HepG2 (cell line): Measurements from ENCODE around the gene AFF1. TPM values are rescaled to one million over a fixed set of nuclear protein-coding genes. Genes with fewer than 3 reads are reported as not detected.

ENCODE experiments used
- ATAC-seq: fragments of 200-7000 bp; cut with Tn5 transposase; 3 replicates; pipeline ENCODE4 v1.9.1; 2020; ENCODE audit warnings: mild to moderate bottlenecking, moderate library complexity
- BruUV-seq: library from RNA; stranded (reverse); fragments of 400-500 nt; replicated peaks from 2 replicates; lab custom pipeline; 2021; lab: Mats Ljungman, UMichigan
- CTCF ChIA-PET: fragments of 300-600 bp; formaldehyde crosslinking; extraction: SDS; loops from one replicate; lab custom pipeline; 2021; ENCODE audit warnings: low total read pairs, inconsistent platforms, low intra/inter-chr PET ratio; lab: Yijun Ruan, JAX
- POLR2A ChIA-PET: fragments of 350-600 bp; sonication (Branson Sonifier 250); formaldehyde crosslinking; loops from one replicate; lab custom pipeline; 2020; ENCODE audit warnings: antibody characterized with exemption, inconsistent platforms; lab: Yijun Ruan, JAX
- DNase-seq: peaks from one replicate; pipeline ENCODE4 v3.0.0-alpha.2; 2015; ENCODE audit warnings: low spot score
- FAIRE-seq: peaks from 3 replicates; lab custom pipeline; 2011; peaks lifted over from hg19 to GRCh38; lab: Jason Lieb, UNC
- H2AFZ ChIP-seq: one replicate; pipeline ENCODE4 v1.6.1; 2011; ENCODE audit warnings: low read length, inconsistent platforms
- H3K27ac ChIP-seq: fragments of 300-600 bp; 3 replicates; pipeline ENCODE4 v1.8.0; 2011; ENCODE audit warnings: mixed run types, mild to moderate bottlenecking, mixed read lengths, low read length, inconsistent platforms; ENCODE audit not compliant: insufficient read depth; ENCODE audit errors: extremely low read length
- H3K27me3 ChIP-seq, 2 experiments: fragments of 200-600 bp in 1 of 2; 2 replicates in 1 of 2; 3 replicates in 1 of 2; pipeline versions ENCODE4 v1.6.0 to v1.8.0; 2011; ENCODE audit warnings: low read length in 2 of 2, mild to moderate bottlenecking in 2 of 2, moderate library complexity in 2 of 2, inconsistent platforms in 1 of 2; ENCODE audit not compliant: insufficient read depth in 2 of 2, control insufficient read depth in 1 of 2
- H3K36me3 ChIP-seq, 2 experiments: fragments of 200-600 bp in 1 of 2; replicated peaks in 1 of 2; 2 replicates in 1 of 2; 3 replicates in 1 of 2; pipeline versions ENCODE4 v1.5.1 to v1.8.0; 2011; ENCODE audit warnings: low read length in 2 of 2, inconsistent platforms in 1 of 2; ENCODE audit not compliant: insufficient read depth in 2 of 2, control insufficient read depth in 1 of 2
- H3K4me1 ChIP-seq: 2 replicates; pipeline ENCODE4 v1.5.1; 2012; ENCODE audit warnings: low read length, inconsistent platforms; ENCODE audit not compliant: insufficient read depth
- H3K4me2 ChIP-seq: 2 replicates; pipeline ENCODE4 v1.6.0; 2011; ENCODE audit warnings: low read depth, low read length, inconsistent platforms
- H3K4me3 ChIP-seq, 3 experiments: fragments of 200-600 bp in 1 of 3; sonication (generic), shearing (Covaris generic) in 1 of 3; replicated peaks in 1 of 3; 2 replicates each; pipeline ENCODE4 v1.5.1; 2011 to 2016; ENCODE audit warnings: low read length in 3 of 3, inconsistent platforms in 2 of 3, low read depth in 2 of 3, mild to moderate bottlenecking in 2 of 3, control low read depth in 1 of 3, mixed read lengths in 1 of 3; ENCODE audit not compliant: insufficient read depth in 1 of 3
- H3K79me2 ChIP-seq: one replicate; pipeline ENCODE4 v1.6.1; 2011; ENCODE audit warnings: low read length, inconsistent platforms; ENCODE audit not compliant: insufficient read depth
- H3K9ac ChIP-seq: 2 replicates; pipeline ENCODE4 v1.6.0; 2011; ENCODE audit warnings: mild to moderate bottlenecking, low read depth, low read length, inconsistent platforms; ENCODE audit not compliant: insufficient read depth
- H3K9me3 ChIP-seq: 2 replicates; pipeline ENCODE4 v1.5.1; 2012; ENCODE audit warnings: mild to moderate bottlenecking, low read length
- H4K20me1 ChIP-seq: 2 replicates; pipeline ENCODE4 v1.6.0; 2011; ENCODE audit warnings: inconsistent platforms, mild to moderate bottlenecking, low read length, moderate library complexity; ENCODE audit not compliant: insufficient read depth
- ARID2 ChIP-seq: sonication (generic); formaldehyde crosslinking; IDR thresholded peaks from 2 replicates; pipeline ENCODE4 v1.8.1; 2022; ENCODE audit warnings: mild to moderate bottlenecking, missing genetic modification reagents, borderline replicate concordance
- CBX2 ChIP-seq, 2 experiments: fragments of 200-600 bp in 1 of 2; sonication (generic); formaldehyde crosslinking in 1 of 2; IDR thresholded peaks; 2 replicates each; pipeline versions ENCODE4 v1.7.0 to v1.8.1; 2018 to 2022; ENCODE audit warnings: low read depth in 2 of 2, low read length in 1 of 2, mild to moderate bottlenecking in 1 of 2, missing genetic modification reagents in 1 of 2
- GTF2F1 ChIP-seq: fragments of 150-350 bp; IDR thresholded peaks from 2 replicates; pipeline ENCODE4 v1.6.1; 2014; ENCODE audit warnings: low read length
- HNF4A ChIP-seq: sonication (generic); formaldehyde crosslinking; IDR thresholded peaks from 2 replicates; pipeline ENCODE4 v1.4.0; 2020; ENCODE audit warnings: missing genetic modification reagents
- LCORL ChIP-seq, 2 experiments: fragments of 450-650 bp in 1 of 2; sonication (generic) in 1 of 2; formaldehyde crosslinking in 1 of 2; IDR thresholded peaks; 2 replicates each; pipeline versions ENCODE4 v1.5.0 to v1.6.1; 2017 to 2020; ENCODE audit warnings: antibody characterized with exemption in 1 of 2, missing genetic modification reagents in 1 of 2
- NR2F2 ChIP-seq: IDR thresholded peaks from 2 replicates; pipeline ENCODE4 v1.6.1; 2012; ENCODE audit warnings: low read depth, inconsistent platforms, borderline replicate concordance
- RFXANK ChIP-seq: IDR thresholded peaks from 2 replicates; pipeline ENCODE4 v1.6.1; 2016
- RXRA ChIP-seq: sonication (generic); formaldehyde crosslinking; IDR thresholded peaks from 2 replicates; pipeline ENCODE4 v1.5.1; 2020; ENCODE audit warnings: missing genetic modification reagents
- TAF15 ChIP-seq: fragments of 200-400 bp; formaldehyde crosslinking; IDR thresholded peaks from one replicate; pipeline ENCODE4 v1.6.1; 2018; ENCODE audit warnings: mild to moderate bottlenecking, low read depth, low read length; ENCODE audit not compliant: poor library complexity, severe bottlenecking
- TEAD2 ChIP-seq: sonication (generic); formaldehyde crosslinking; IDR thresholded peaks from 2 replicates; pipeline ENCODE4 v1.9.0; 2021; ENCODE audit warnings: missing genetic modification reagents
- THYN1 ChIP-seq: sonication (generic); formaldehyde crosslinking; IDR thresholded peaks from 2 replicates; pipeline ENCODE4 v1.8.1; 2023; ENCODE audit warnings: low read depth, mild to moderate bottlenecking, moderate library complexity, missing genetic modification reagents, borderline replicate concordance
- ZNF230 ChIP-seq: sonication (generic); formaldehyde crosslinking; IDR thresholded peaks from 2 replicates; pipeline ENCODE4 v1.4.0; 2020; ENCODE audit warnings: mild to moderate bottlenecking, missing genetic modification reagents
- ZNF264 ChIP-seq: sonication (generic); formaldehyde crosslinking; IDR thresholded peaks from 2 replicates; pipeline ENCODE4 v1.4.0; 2020; ENCODE audit warnings: missing genetic modification reagents
- ZNF335 ChIP-seq: sonication (generic); formaldehyde crosslinking; IDR thresholded peaks from 2 replicates; pipeline ENCODE4 v1.4.0; 2020; ENCODE audit warnings: missing genetic modification reagents
- ZNF556 ChIP-seq: sonication (generic); formaldehyde crosslinking; IDR thresholded peaks from 2 replicates; pipeline ENCODE4 v1.4.0; 2020; ENCODE audit warnings: mild to moderate bottlenecking, missing genetic modification reagents, borderline replicate concordance
- WGBS: methylation state at CpG from one replicate; pipeline ENCODE4 v1.1.6; 2017; ENCODE audit warnings: low lambda C conversion rate; 5-methylcytosine and 5-hydroxymethylcytosine counted together
- in situ Hi-C: cut with HindIII; loops from 2 replicates; pipeline ENCODE4 v1.10.0; 2017; ENCODE audit warnings: low pct_unique_long_range_greater_than_20kb; ENCODE audit not compliant: extremely low pct_ligation_motif_present
- intact Hi-C: fragments of 100-400 bp; cut with micrococcal nuclease; formaldehyde crosslinking; loops from one replicate; pipeline ENCODE4 v1.10.0; 2022; ENCODE audit not compliant: unreplicated experiment
- polyA plus RNA-seq, 8 experiments: library from polyadenylated mRNA; depleted of rRNA in 3 of 8; stranded (reverse) in 7 of 8; unstranded in 1 of 8; fragments of >200 nt; fragmentation: Illumina TruSeq in 4 of 8; extraction: Trizol in 4 of 8; gene quantifications; 2 replicates each; pipeline versions ENCODE4 v1.2.1 to v1.2.3, GENCODE V29; 2011 to 2016; ENCODE audit warnings: low read depth in 4 of 8, missing spikeins in 1 of 8, mixed read lengths in 1 of 8; ENCODE audit not compliant: insufficient read depth in 1 of 8
- total RNA-seq, 5 experiments: library from RNA; depleted of rRNA; stranded (reverse); fragments of >200 nt; fragmentation: Illumina TruSeq; extraction: Trizol; gene quantifications; 2 replicates each; pipeline ENCODE4 v1.2.3, GENCODE V29; 2016; ENCODE audit warnings: low read depth in 1 of 5
- TF ChIP-seq, protein P1 (sequence below): sonication (generic); formaldehyde crosslinking; conservative IDR thresholded peaks from 2 replicates; pipeline ENCODE4 v1.8.0; 2022; ENCODE audit warnings: mild to moderate bottlenecking, moderate library complexity, missing genetic modification reagents

AFF1 gene
- total and polyA plus RNA-seq, 2 of the 13 experiments (the other 11 are each of a cell fraction or from before 2014, with no cell fraction given), result 15.5 to 15.9 TPM

DNA sequence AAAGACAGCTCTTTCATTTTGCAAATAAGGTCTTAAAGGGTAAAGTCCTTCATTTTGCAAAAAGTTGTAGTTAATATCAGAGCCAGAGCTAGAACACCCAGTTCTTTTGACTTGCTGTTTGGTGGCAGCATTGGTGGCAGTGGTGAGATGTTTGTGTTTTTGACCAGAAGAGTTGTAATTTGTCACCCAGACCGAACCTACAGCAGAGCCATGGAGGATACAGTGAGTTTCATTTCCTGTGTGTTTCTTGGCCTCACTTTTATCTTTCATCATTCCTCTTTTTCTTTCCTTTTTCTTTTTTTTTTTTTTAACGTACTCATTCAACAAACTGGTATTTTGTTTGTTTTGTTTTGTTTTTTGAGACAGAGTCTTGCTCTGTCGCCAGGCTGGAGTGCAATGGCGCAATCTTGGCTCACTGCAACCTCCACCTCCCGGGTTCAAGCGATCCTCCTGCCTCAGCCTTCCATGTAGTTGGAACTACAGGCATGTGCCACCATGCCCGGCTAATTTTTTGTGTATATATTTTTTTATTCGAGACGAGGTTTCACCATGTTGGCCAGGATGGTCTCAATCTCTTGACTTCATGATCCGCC, 116.4 kb downstream of the AFF1 start:
- FAIRE-seq (no peak), DNase-seq (no peak), ATAC-seq (no peak)
- no peak overlapping the region for H3K4me3 ChIP-seq
- intact Hi-C loops (no loop called here), in situ Hi-C loops (no loop called here)
- peaks cover 3% of the 10 kb centered on the region for H3K79me2 ChIP-seq
- no peak overlapping the region for H3K9ac ChIP-seq
- H3K9me3 ChIP-seq, result no peaks in the 10 kb centered on the region
- ChIA-PET CTCF (no interaction called here), POLR2A (no interaction called here)
- WGBS, result 96% methylated on average over 10 of the region's 10 CpGs
- no peak for TF ChIP-seq TEAD2 (CRISPR knock-in tag)
- no peak for TF ChIP-seq ZNF335 (CRISPR knock-in tag)
- no peak for TF ChIP-seq RFXANK (CRISPR knock-in tag)
- no peak for TF ChIP-seq GTF2F1
- TF ChIP-seq LCORL (IDR thresholded peaks at IDR 0.05), result no peak
- TF ChIP-seq LCORL (CRISPR knock-in tag; IDR thresholded peaks at IDR 0.05), result no peak
- TF ChIP-seq NR2F2, result no peak
- no peak for TF ChIP-seq TAF15
- TF ChIP-seq HNF4A (CRISPR knock-in tag), result no peak
- TF ChIP-seq, protein P1, sequence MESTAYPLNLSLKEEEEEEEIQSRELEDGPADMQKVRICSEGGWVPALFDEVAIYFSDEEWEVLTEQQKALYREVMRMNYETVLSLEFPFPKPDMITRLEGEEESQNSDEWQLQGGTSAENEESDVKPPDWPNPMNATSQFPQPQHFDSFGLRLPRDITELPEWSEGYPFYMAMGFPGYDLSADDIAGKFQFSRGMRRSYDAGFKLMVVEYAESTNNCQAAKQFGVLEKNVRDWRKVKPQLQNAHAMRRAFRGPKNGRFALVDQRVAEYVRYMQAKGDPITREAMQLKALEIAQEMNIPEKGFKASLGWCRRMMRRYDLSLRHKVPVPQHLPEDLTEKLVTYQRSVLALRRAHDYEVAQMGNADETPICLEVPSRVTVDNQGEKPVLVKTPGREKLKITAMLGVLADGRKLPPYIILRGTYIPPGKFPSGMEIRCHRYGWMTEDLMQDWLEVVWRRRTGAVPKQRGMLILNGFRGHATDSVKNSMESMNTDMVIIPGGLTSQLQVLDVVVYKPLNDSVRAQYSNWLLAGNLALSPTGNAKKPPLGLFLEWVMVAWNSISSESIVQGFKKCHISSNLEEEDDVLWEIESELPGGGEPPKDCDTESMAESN (CRISPR knock-in tag), result no peak
- TF ChIP-seq ARID2 (CRISPR knock-in tag), result no peak
- TF ChIP-seq CBX2 (IDR thresholded peaks at IDR 0.05; ENCODE audit: low read depth, low read length), result no peak
- no peak for TF ChIP-seq CBX2 (CRISPR knock-in tag; IDR thresholded peaks at IDR 0.05; ENCODE audit: low read depth)
- TF ChIP-seq THYN1, result no peak
- TF ChIP-seq ZNF264, result no peak
- TF ChIP-seq RXRA (CRISPR knock-in tag), result no peak
- TF ChIP-seq ZNF230, result no peak
- no peak for TF ChIP-seq ZNF556
- no peaks in the 10 kb centered on the region for H3K27me3 ChIP-seq
- H3K27ac ChIP-seq, result no peak overlapping the region
- H3K4me1 ChIP-seq, result no peaks in the 10 kb centered on the region
- no TSS peak for BruUV-seq
- H2AFZ ChIP-seq, result no peak overlapping the region
- H3K4me2 ChIP-seq, result no peak overlapping the region
- H4K20me1 ChIP-seq, result 0 out of 2 replicates have a peak, but pooled peaks cover 6% of the 10 kb centered on the region
- peaks cover 10 to 35% of the 10 kb centered on the region in 2 experiments; a peak in 4 of 5 replicates for H3K36me3 ChIP-seq
